IMR-90 (cell line): ENCODE results near the gene MTA1. TPM values are rescaled to one million over a fixed set of nuclear protein-coding genes. Genes with fewer than 3 reads are reported as not detected.

Experiments used
- MXI1 ChIP-seq: IDR thresholded peaks from 2 replicates; pipeline ENCODE4 v1.6.1; 2012; ENCODE audit warnings: low read depth, mild to moderate bottlenecking, low read length, moderate library complexity, borderline replicate concordance
- polyA plus RNA-seq, 3 experiments: library from polyadenylated mRNA; depleted of rRNA; stranded (reverse); fragments of >200 nt; gene quantifications; 2 replicates each; pipeline ENCODE4 v1.2.3, GENCODE V29; 2012; ENCODE audit warnings: low replicate concordance in 1 of 3
- total RNA-seq: library from RNA; depleted of rRNA; stranded (reverse); fragments of >200 nt; gene quantifications from 2 replicates; pipeline ENCODE4 v1.2.3, GENCODE V29; 2012
- TF ChIP-seq, protein P1 (sequence below): fragments of 150-350 bp; IDR thresholded peaks from 2 replicates; pipeline ENCODE4 v1.6.1; 2016; ENCODE audit warnings: low read depth, mild to moderate bottlenecking, low read length, moderate library complexity, borderline replicate concordance
- TF ChIP-seq, protein P2 (sequence below): fragments of 150-350 bp; IDR thresholded peaks from 2 replicates; pipeline ENCODE4 v1.6.1; 2017; ENCODE audit warnings: mild to moderate bottlenecking, antibody characterized with exemption, low read length, low read depth

Gene MTA1
- total and polyA plus RNA-seq, 2 of the 4 experiments (the other 2 are of a cell fraction) = 21.5 to 61.6 TPM

DNA sequence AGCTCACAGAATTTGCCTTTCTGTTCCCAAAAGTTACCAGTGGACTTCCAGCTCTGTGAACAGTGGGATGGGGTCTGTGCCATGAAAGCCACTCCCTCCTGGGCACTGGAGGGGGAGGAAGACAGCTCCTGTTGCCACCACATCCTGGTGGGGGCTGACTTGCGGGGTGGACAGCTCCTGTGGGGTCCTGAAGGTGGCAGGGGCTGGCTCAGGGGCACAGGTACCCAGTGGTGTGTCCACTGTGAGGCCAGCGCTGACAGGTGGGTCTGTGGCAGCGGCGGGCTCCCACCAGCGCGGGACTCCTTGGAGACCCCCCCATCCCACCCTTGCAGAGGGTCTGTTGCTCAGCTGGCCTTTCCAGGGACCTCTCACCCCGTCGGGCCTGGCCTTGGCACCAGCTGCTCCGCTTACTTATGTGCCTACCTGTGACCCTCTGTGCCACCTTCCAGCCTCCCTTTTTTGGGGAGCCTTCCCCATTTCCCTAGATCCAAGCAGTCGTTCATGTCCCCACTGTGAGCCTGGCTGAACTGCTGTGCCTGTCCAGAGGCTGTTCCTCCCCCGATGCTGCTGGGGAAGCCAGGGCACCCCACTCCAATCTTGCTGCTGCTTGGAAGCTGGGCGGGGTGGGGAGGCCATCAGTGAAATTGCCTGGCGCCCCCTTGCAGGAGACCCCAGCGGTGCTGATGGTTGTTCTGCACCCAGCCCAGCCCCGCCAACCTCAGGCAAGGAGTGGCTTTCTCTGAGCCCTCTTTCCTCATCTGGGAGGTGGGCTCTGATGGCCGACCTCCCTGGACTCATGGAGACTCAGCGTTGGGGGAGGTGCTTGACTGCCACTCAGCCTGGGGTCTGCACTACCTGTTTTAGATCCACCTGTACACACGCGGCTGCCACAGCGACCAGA is 73.6 kb downstream of the MTA1 start (continued):
- TF ChIP-seq, protein P1, sequence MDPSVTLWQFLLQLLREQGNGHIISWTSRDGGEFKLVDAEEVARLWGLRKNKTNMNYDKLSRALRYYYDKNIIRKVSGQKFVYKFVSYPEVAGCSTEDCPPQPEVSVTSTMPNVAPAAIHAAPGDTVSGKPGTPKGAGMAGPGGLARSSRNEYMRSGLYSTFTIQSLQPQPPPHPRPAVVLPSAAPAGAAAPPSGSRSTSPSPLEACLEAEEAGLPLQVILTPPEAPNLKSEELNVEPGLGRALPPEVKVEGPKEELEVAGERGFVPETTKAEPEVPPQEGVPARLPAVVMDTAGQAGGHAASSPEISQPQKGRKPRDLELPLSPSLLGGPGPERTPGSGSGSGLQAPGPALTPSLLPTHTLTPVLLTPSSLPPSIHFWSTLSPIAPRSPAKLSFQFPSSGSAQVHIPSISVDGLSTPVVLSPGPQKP = no peak
- TF ChIP-seq MXI1 = no peak
- TF ChIP-seq, protein P2, sequence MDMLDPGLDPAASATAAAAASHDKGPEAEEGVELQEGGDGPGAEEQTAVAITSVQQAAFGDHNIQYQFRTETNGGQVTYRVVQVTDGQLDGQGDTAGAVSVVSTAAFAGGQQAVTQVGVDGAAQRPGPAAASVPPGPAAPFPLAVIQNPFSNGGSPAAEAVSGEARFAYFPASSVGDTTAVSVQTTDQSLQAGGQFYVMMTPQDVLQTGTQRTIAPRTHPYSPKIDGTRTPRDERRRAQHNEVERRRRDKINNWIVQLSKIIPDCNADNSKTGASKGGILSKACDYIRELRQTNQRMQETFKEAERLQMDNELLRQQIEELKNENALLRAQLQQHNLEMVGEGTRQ = no peak
